HUES48 (cell line): ENCODE results near the gene GPHA2.

Experiments used
- H3K27ac ChIP-seq: one replicate; pipeline ENCODE4 v1.7.0; 2013; ENCODE audit warnings: low read depth, low read length, inconsistent platforms
- H3K27me3 ChIP-seq: 2 replicates; pipeline ENCODE4 v1.6.1; 2013; ENCODE audit warnings: mild to moderate bottlenecking, low read length; ENCODE audit not compliant: control insufficient read depth, insufficient read depth
- H3K36me3 ChIP-seq: 2 replicates; pipeline ENCODE4 v1.6.1; 2013; ENCODE audit warnings: low read length; ENCODE audit not compliant: control insufficient read depth, insufficient read depth
- H3K4me1 ChIP-seq: 2 replicates; pipeline ENCODE4 v1.6.1; 2013; ENCODE audit warnings: mild to moderate bottlenecking, low read length; ENCODE audit not compliant: control insufficient read depth, insufficient read depth
- H3K4me3 ChIP-seq: 2 replicates; pipeline ENCODE4 v1.5.1; 2013; ENCODE audit warnings: mild to moderate bottlenecking, low read depth, low read length
- H3K9ac ChIP-seq: 2 replicates; pipeline ENCODE4 v1.6.1; 2013; ENCODE audit warnings: mild to moderate bottlenecking, low read depth, low read length, moderate library complexity
- H3K9me3 ChIP-seq: 2 replicates; pipeline ENCODE4 v1.6.1; 2013; ENCODE audit warnings: low read length; ENCODE audit not compliant: control insufficient read depth, insufficient read depth

GPHA2 gene

DNA sequence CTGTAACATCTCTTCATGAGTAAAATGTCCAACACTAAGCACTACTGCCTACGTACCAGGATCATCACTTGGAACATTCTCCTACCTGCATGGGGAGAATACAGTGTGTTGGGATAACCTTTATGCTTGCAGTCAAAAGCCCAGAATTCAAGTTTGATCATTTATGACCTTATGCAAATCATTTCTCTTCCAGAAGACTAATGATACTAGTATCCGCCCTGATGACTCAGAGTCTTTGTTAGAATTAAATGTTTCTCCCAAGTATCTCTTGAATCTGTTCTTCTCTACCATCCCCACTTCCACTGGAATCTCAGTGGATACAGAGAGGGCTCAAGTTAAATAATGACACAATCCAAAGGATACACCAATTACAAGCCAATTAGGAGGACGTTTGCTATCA, 23.8 kb upstream of the GPHA2 start:
- no peaks in the 10 kb centered on the region for H3K9me3 ChIP-seq
- H3K27ac ChIP-seq = no peak overlapping the region
- no peaks in the 10 kb centered on the region for H3K27me3 ChIP-seq
- no peaks in the 10 kb centered on the region for H3K4me1 ChIP-seq
- H3K36me3 ChIP-seq = no peaks in the 10 kb centered on the region
- H3K9ac ChIP-seq = no peak overlapping the region
- no peak overlapping the region for H3K4me3 ChIP-seq

DNA sequence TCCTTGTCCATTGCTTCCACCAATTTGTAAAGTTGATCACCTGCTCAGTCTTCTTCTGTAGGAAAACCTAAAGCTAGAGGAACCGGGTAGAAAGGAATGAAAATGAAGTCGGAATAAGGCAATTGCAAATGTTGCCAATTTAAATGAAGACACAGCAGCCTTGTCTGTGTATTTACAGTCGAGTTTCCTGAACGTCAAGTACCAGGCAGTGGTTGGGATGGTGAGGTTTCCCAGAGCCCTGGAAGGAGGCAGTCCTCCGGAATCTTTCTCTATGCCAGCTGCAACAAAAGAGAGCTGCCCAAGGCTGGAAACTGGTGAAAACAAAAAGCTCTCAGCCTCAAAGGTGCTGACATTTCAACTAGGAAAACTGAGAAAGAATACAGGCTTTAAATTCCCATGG, 18.5 kb upstream of the GPHA2 start:
- H3K36me3 ChIP-seq = no peaks in the 10 kb centered on the region
- no peaks in the 10 kb centered on the region for H3K9me3 ChIP-seq
- no peak overlapping the region for H3K9ac ChIP-seq
- no peak overlapping the region for H3K4me3 ChIP-seq
- no peaks in the 10 kb centered on the region for H3K27me3 ChIP-seq
- H3K4me1 ChIP-seq = no peaks in the 10 kb centered on the region
- no peak overlapping the region for H3K27ac ChIP-seq

DNA sequence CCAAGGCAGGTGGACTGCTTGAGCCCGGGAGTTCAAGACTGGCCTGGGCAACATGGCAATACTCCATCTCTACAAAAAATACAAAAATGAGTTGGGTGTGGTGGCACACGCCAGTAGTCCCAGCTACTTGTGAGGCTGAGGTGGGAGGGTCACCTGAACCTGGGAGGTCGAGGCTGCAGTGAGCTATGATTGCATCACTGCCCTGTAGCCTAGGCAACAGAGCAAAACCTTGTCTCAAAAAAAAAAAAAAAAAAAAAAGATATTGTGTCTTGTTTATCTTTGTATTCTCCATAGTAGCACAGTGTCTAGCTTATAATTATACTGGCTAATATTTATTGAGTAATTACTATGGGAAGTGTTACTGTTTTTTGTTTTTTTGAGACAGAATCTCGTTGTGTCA, 15.8 kb upstream of the GPHA2 start:
- Histone ChIP-seq H3K4me3 (no peak overlapping the region), H3K9ac (no peak overlapping the region), H3K36me3 (no peaks in the 10 kb centered on the region), H3K9me3 (no peaks in the 10 kb centered on the region), H3K4me1 (no peaks in the 10 kb centered on the region), H3K27me3 (no peaks in the 10 kb centered on the region), H3K27ac (no peak overlapping the region)

DNA sequence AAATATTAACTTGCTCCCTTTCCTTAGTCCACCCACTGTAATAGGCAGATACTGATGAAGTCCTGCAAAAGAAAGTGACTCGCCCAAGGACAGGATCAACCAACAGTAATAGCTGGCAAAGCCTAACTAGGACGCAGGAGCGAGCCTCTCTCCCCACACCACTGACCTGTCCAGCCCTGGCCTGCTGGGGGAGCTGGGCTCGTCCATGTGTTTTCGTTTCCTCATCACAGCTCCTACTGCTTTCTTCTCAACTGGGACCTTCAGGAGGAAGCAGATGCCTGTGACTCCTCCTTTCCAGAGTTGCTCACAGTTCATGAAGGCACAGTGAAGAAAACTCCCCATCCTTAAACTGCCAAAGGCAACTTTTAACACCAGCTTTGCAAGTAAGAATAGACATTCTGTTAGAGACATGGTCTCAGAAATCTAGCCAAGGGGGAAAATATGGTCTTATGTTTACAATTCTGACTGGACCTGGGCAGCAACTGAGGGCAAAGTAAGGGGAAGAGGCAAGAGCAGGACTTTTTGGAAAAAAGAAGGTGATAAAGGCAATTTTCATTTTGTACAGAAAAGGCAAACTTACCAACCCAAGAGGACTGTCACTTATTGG, 11.6 kb upstream of the GPHA2 start:
- Histone ChIP-seq H3K27me3 (no peaks in the 10 kb centered on the region), H3K4me3 (no peak overlapping the region), H3K36me3 (no peaks in the 10 kb centered on the region), H3K9ac (no peak overlapping the region), H3K9me3 (no peaks in the 10 kb centered on the region), H3K27ac (no peak overlapping the region), H3K4me1 (no peaks in the 10 kb centered on the region)

DNA sequence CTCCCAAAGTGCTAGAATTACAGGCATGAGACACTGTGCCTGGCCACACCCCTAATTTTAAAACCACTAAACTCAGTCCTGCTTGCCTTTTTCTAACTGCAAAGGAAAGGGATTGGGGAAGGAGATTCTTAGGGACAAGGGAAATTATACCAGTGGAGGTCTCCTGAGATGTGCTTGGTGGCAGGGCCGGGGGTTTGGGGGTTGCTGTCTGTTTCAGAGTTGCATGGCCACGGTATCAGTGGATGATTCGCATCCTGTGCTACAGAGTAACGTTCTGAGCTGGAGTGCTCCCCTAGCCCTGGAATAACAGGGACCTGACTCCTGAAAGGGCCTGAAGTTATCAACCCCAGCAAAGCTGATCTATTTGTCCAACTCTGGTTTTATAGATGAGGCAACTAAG, 846 bp upstream of the GPHA2 start:
- Histone ChIP-seq H3K9me3 (no peaks in the 10 kb centered on the region), H3K4me3 (no peak overlapping the region), H3K27me3 (no peaks in the 10 kb centered on the region), H3K36me3 (no peaks in the 10 kb centered on the region), H3K9ac (no peak overlapping the region), H3K27ac (no peak overlapping the region), H3K4me1 (peaks cover 15% of the 10 kb centered on the region)

DNA sequence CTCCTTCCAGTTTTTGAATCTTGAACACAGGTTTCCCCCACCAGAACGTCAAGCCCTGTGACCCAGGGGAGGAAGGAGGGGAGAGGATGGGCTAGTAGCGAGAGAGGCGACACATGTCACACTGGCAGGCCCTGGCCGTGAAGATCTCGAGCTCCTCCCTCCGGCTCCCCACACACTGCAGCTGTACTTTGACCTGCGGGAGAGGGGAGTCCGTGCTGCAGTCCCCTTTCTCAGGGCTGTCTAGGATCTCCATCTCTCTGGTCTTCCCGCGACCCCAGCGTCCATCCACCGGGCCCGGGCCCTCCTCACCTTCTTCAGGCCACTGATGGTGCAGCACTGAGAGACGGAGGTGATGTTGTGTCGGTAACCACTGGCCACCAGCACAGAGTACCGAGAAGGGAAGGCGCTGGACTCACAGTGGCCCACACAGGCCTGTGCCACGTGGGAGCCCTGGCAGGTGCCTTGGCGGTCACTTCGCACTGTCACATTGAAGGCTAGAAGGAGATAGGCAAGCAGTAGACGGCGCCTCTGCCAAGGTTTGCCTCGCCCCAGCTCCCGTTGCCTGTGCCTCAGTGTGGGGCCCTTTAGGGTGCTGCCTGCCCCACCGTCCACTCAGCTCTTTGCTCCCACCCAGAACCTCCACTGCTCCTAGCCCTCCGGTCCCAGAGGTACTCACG, 873 bp downstream of the GPHA2 start:
- H3K9me3 ChIP-seq = no peaks in the 10 kb centered on the region
- H3K4me3 ChIP-seq = no peak overlapping the region
- peaks cover 15% of the 10 kb centered on the region for H3K4me1 ChIP-seq
- no peaks in the 10 kb centered on the region for H3K36me3 ChIP-seq
- H3K27me3 ChIP-seq = no peaks in the 10 kb centered on the region
- no peak overlapping the region for H3K9ac ChIP-seq
- H3K27ac ChIP-seq = no peak overlapping the region

DNA sequence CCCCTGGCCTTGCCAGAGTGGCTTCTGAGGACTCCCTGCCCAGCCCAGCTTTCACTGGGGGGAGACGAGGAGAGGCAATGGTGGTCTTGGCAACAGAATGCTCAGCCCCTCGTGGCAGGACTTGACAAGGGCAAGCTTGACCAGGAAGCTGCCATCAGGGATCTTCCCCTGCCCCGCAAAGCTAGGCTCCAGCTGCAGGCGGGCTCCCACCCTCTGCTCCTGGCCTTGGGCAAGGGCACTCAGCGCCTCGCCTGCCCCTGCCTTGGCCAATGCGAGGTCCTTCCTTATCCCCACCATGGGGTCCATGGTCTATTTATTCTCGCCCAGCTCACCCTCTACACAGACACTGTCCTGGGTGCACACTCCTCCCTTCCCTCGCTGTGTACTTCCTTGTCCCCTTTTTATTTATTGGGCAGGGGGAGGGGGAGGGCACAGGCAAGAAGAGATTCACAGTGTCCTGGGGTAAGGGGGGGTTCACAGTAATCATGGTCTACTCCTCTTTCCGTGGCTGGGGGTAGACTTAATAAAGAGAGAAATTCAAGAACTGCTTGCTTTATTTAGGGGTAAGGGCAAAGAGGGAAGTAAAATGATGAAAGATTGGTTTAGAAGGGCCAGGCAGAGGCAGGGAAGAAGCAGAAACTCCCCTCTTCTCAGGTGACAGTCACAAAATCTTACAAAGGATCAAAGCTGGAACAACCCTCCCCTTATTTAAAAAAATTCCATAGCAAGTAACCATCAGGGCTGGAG, 1.6 kb downstream of the GPHA2 start:
- no peak overlapping the region for H3K9ac ChIP-seq
- no peaks in the 10 kb centered on the region for H3K36me3 ChIP-seq
- H3K4me3 ChIP-seq = no peak overlapping the region
- no peak overlapping the region for H3K27ac ChIP-seq
- no peaks in the 10 kb centered on the region for H3K27me3 ChIP-seq
- peaks cover 15% of the 10 kb centered on the region for H3K4me1 ChIP-seq
- no peaks in the 10 kb centered on the region for H3K9me3 ChIP-seq

DNA sequence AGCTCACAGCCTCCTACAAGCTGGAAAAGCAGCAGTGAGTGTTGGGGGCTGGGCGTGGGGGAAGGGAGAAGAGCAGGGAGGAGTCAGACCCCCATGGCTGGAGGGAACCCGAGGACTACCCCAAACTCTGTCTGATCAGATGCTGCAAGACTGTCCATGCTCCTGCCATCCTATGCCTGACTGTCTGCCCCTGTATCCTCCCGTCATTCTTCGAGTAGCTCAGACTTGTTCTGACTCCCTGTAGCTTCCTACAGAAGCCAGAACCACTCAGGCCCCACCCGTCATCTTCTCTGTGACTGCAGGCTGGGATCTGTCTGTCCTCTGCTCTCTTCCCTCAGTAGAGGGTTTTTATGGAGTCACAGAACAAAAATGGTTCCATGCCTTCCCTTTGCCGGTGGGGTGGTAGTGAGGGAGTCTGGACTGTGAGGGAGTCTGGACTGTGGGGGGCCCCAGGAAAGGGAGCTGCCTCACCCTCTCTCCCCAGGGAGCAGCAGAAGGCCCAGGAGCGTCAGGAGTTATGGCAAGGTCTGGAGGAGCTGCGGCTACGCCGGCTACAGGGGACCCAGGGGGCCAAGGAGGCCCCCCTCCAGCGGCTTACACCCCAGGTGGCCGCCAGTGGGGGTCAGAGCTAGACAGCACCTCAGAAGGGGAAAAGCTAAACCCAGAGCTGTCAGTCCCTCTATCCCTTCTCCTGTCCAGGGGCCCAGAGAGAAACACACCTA, 2.3 kb downstream of the GPHA2 start:
- Histone ChIP-seq H3K4me3 (no peak overlapping the region), H3K27ac (no peak overlapping the region), H3K9ac (no peak overlapping the region), H3K27me3 (no peaks in the 10 kb centered on the region), H3K9me3 (no peaks in the 10 kb centered on the region), H3K4me1 (peaks cover 15% of the 10 kb centered on the region), H3K36me3 (no peaks in the 10 kb centered on the region)

DNA sequence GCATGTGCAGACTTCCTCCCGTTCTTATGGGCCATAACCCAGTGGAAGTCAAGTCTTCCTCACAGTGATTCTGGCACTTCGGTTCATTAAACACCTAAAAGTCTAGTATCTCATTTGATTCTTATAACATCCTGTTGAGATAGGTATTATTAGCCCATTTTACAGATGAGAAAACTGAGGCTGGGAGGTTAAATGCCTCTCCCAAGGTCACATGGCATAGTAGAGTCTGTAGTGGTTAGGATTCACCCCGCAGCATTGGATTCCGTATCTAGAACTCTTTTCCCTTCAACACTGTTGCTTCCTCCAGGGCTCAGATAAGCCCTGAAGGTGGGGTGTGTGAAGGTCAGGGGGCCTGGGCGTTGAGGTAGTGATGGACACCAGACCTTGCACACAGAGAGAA, 3.4 kb downstream of the GPHA2 start:
- H3K27me3 ChIP-seq = no peaks in the 10 kb centered on the region

DNA sequence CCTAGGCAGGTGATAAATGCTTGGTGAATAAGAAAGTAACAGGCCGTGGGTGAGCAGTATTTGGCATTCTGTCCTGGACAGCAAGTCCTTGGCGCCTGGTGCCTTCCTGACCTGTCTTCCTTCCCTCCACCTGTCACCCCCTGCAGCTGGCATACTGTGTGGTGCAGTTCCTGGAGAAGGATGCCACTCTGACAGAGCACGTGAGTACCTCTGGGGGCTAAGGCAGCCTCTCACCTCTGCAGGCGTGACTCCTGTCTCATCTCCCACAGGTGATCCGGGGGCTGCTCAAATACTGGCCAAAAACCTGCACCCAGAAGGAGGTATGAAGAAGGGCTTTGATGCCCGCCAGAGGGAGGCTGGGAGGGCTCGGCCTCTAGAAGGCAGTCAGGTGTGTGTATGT, 4.4 kb downstream of the GPHA2 start:
- Histone ChIP-seq H3K9ac (no peak overlapping the region), H3K36me3 (no peaks in the 10 kb centered on the region), H3K4me1 (peaks cover 15% of the 10 kb centered on the region), H3K4me3 (no peak overlapping the region), H3K9me3 (no peaks in the 10 kb centered on the region), H3K27me3 (no peaks in the 10 kb centered on the region), H3K27ac (no peak overlapping the region)

More for the DNA sequence above, 3.4 kb downstream of the GPHA2 start:
- no peak overlapping the region for H3K9ac ChIP-seq
- peaks cover 15% of the 10 kb centered on the region for H3K4me1 ChIP-seq
- no peak overlapping the region for H3K27ac ChIP-seq
- no peaks in the 10 kb centered on the region for H3K9me3 ChIP-seq
- no peak overlapping the region for H3K4me3 ChIP-seq
- H3K36me3 ChIP-seq = no peaks in the 10 kb centered on the region

DNA sequence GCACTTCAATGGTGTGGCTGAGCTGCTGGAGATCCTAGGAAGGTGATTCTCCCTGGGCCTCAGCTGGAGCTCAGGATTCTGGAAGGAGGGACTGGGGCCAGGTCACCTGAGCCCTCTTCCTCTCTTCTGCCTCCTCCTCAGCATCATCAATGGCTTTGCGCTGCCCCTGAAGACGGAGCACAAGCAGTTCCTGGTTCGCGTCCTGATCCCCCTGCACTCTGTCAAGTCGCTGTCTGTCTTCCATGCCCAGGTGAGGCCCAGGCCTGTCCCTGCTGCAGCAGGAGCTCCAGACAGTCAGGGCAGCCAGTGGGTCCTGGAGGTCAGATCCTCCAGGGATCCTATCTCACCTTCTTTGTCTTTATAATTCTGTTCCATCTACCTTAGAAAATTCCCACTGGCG, 5.4 kb downstream of the GPHA2 start:
- H3K36me3 ChIP-seq = no peaks in the 10 kb centered on the region
- no peaks in the 10 kb centered on the region for H3K27me3 ChIP-seq
- no peak overlapping the region for H3K9ac ChIP-seq
- peaks cover 6% of the 10 kb centered on the region for H3K4me1 ChIP-seq
- H3K9me3 ChIP-seq = no peaks in the 10 kb centered on the region
- no peak overlapping the region for H3K4me3 ChIP-seq
- no peak overlapping the region for H3K27ac ChIP-seq
